Muscle of leg (tissue), 11 donors: Measurements from ENCODE around the gene KLF18. TPM values are rescaled to one million over a fixed set of nuclear protein-coding genes. Genes with fewer than 3 reads are reported as not detected.
"Not testable (repeated sequence)": the region's sequence is repeated elsewhere in the genome, so short reads cannot be mapped to it uniquely, and the experiment has no call there.

ENCODE experiments used
- DNase-seq: peaks from one replicate; pipeline ENCODE4 v3.0.0; 2013
- H3K27ac ChIP-seq: one replicate; pipeline ENCODE4 v1.5.1; 2013; ENCODE audit warnings: mild to moderate bottlenecking, low read length, control low read depth
- H3K27me3 ChIP-seq: one replicate; pipeline ENCODE4 v1.6.1; 2013; ENCODE audit warnings: low read length; ENCODE audit not compliant: control insufficient read depth, insufficient read depth
- H3K36me3 ChIP-seq: one replicate; pipeline ENCODE4 v1.6.1; 2013; ENCODE audit warnings: low read length; ENCODE audit not compliant: control insufficient read depth, insufficient read depth
- H3K4me1 ChIP-seq: one replicate; pipeline ENCODE4 v1.6.1; 2013; ENCODE audit warnings: low read length; ENCODE audit not compliant: control insufficient read depth, insufficient read depth
- H3K4me3 ChIP-seq: one replicate; pipeline ENCODE4 v1.5.1; 2013; ENCODE audit warnings: low read length, control low read depth
- H3K9me3 ChIP-seq: replicated peaks from 2 replicates; pipeline ENCODE4 v1.6.1; 2013; ENCODE audit warnings: low read depth, low read length; ENCODE audit not compliant: control insufficient read depth
- WGBS: methylation state at CpG from one replicate; pipeline ENCODE4 v1.1.5; 2013; ENCODE audit warnings: missing lambda C conversion rate; ENCODE audit not compliant: insufficient coverage; 5-methylcytosine and 5-hydroxymethylcytosine counted together
- polyA plus RNA-seq, 8 donors: library from polyadenylated mRNA; unstranded; fragments of 120-200 nt; gene quantifications; one replicate each; pipeline versions ENCODE4 v1.2.1 to v1.2.3, GENCODE V29; 2013; ENCODE audit warnings: inconsistent platforms in 1 of 8, low replicate concordance in 1 of 8; ENCODE audit not compliant: insufficient read length in 8 of 8, insufficient read depth in 1 of 8
- total RNA-seq: library from RNA; stranded (reverse); fragments of 120-200 nt; gene quantifications from one replicate; pipeline ENCODE4 v1.2.4, GENCODE V29; 2013

KLF18 gene
- total and polyA plus RNA-seq, 9 donors: not detected

- no CpG with 5 or more reads among the region's 6 CpGs for WGBS
- no peaks in the 10 kb centered on the region for H3K4me1 ChIP-seq
- no peak for DNase-seq
Observed at GRCh38 chr1:44151332-44151731, 9.9 kb upstream of the KLF18 start.

GRCh38 chr1:44147582-44147981 lies 6.2 kb upstream of the KLF18 start:
- Histone ChIP-seq H3K4me1 (no peaks in the 10 kb centered on the region), H3K27ac (no peak overlapping the region), H3K36me3 (no peaks in the 10 kb centered on the region), H3K4me3 (no peak overlapping the region), H3K27me3 (peaks cover 4% of the 10 kb centered on the region), H3K9me3 (peaks cover 10% of the 10 kb centered on the region)
- DNase-seq: no peak
- 67% methylated on average over 1 of the region's 3 CpGs for WGBS

More at GRCh38 chr1:44151332-44151731, 9.9 kb upstream of the KLF18 start:
- H3K27ac ChIP-seq: no peak overlapping the region
- H3K9me3 ChIP-seq: no peaks in the 10 kb centered on the region
- H3K4me3 ChIP-seq: no peak overlapping the region
- peaks cover 4% of the 10 kb centered on the region for H3K27me3 ChIP-seq
- no peaks in the 10 kb centered on the region for H3K36me3 ChIP-seq

GRCh38 chr1:44146536-44147361 lies 5.3 kb upstream of the KLF18 start:
- Histone ChIP-seq H3K36me3 (no peaks in the 10 kb centered on the region), H3K27ac (no peak overlapping the region), H3K4me1 (no peaks in the 10 kb centered on the region), H3K9me3 (peaks cover 10% of the 10 kb centered on the region), H3K27me3 (peaks cover 4% of the 10 kb centered on the region), H3K4me3 (no peak overlapping the region)
- 88% methylated on average over 24 of the region's 28 CpGs for WGBS
- no peak for DNase-seq

DNA sequence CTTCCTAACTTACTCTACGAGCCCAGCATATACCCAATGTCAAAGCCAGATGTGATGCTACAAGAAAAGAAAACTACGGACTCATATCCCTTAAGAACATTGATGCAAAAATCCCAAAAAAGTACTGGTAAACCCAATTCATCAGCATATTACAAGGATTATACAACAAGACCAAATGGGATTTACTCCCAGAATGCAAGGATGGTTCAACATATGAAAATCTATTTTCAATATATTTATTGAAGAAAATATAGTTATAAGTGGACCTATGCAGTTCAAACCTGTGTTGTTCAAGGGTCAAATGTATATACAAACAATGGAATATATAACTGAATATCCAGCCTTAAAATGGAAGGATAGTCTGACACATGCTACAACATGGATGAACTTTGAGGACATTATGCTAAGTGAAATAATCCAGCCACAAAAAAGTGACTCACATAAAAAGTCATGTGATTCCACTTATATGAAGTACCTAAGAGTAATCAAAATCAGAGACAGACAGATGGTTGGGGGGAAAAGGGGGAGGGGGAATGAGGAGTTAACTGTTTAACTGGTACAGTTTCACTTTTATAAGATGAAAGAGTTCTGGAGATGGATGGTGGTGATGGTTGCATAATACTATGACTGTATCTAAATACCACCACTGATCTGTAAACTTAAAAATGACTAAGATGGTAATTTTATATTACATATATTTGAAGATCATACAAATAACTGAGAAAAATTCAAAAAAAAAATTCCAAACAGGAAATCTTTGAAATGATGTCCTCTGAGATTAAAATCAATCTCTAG lies 3.7 kb upstream of the KLF18 start:
- no peak for DNase-seq
- no peaks in the 10 kb centered on the region for H3K36me3 ChIP-seq
- H3K9me3 ChIP-seq: peaks cover 10% of the 10 kb centered on the region
- no peaks in the 10 kb centered on the region for H3K4me1 ChIP-seq
- WGBS: no CpG with 5 or more reads among the region's 2 CpGs
- H3K4me3 ChIP-seq: no peak overlapping the region
- H3K27ac ChIP-seq: no peak overlapping the region
- H3K27me3 ChIP-seq: peaks cover 3% of the 10 kb centered on the region

GRCh38 chr1:44139565-44139964 lies 1.9 kb downstream of the KLF18 start:
- not testable (repeated sequence) for H3K27ac ChIP-seq, DNase-seq, H3K27me3 ChIP-seq, H3K4me3 ChIP-seq, H3K9me3 ChIP-seq, H3K36me3 ChIP-seq, H3K4me1 ChIP-seq
- 93% methylated on average over 3 of the region's 8 CpGs for WGBS

- peaks cover 3% of the 10 kb centered on the region for H3K27me3 ChIP-seq
- 100% methylated on average over 3 of the region's 3 CpGs for WGBS
- no peaks in the 10 kb centered on the region for H3K4me1 ChIP-seq
- no peak overlapping the region for H3K27ac ChIP-seq
- H3K9me3 ChIP-seq: no peaks in the 10 kb centered on the region
- H3K4me3 ChIP-seq: no peak overlapping the region
- no peaks in the 10 kb centered on the region for H3K36me3 ChIP-seq
- no peak for DNase-seq
Observed at GRCh38 chr1:44138239-44138638, 3.2 kb downstream of the KLF18 start.

DNA sequence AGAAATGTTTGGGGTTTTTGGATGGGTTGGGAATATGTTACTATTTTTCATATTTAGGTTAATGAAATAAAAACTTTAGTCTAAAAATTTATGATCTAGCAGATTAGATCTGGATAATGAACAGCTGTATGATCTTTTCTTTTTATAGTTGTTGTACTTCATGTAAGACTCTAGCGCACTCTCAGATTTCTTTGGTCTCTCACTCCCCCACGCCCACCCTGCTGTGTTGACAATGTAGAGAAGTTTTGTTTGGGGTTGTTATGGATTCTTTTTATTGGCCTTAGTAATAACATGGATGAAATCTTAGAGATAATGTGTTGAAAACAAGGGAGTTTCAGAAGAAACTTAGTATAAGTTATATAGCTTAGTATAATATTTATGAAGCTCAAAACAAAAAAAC lies 5.5 kb downstream of the KLF18 start:
- Histone ChIP-seq H3K9me3 (no peaks in the 10 kb centered on the region), H3K4me3 (no peak overlapping the region), H3K4me1 (no peaks in the 10 kb centered on the region), H3K27ac (no peak overlapping the region), H3K36me3 (no peaks in the 10 kb centered on the region), H3K27me3 (peaks cover 3% of the 10 kb centered on the region)
- no CpG with 5 or more reads among the region's 2 CpGs for WGBS
- DNase-seq: no peak

DNA sequence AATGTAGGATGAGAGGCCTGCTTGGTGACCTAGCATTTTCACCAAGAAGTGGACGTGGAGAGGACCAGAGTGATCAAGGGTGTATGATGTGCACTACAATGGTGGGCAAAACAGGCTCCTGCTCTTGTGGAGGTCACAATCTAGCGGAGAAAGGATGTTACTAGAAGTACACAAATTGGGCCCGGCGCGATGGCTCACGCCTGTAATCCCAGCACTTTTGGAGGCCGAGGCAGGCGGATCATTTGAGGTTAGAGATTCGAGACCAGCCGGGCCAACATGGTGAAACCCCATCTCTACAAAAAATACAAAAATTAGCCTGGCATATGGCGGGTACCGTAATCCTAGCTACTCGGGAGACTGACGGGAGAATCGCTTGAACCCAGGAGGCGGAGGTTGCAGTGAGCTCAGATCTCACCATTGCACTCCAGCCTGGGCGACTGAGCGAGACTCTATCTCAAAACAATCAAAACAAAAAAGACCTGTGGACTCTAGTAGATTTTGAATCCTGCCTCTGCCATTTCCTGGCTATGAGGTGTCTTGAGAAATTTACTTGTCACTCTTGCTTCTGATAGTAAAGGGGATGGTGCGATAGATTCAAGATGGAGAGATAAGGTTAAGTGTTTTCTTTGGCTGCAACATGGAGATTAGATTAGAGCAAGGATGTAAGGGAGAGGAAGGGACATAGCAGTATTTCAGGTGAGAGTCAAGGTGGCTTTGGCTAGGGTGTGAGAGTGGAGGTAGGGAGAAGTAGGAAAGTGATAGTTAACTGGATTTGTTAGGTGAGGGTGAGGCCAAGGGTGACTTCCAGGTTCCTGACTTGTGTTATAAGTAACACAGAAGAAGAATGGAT lies 7.1 kb downstream of the KLF18 start:
- WGBS: 91% methylated on average over 14 of the region's 19 CpGs
- Histone ChIP-seq H3K9me3 (no peaks in the 10 kb centered on the region), H3K4me3 (no peak overlapping the region), H3K27me3 (peaks cover 3% of the 10 kb centered on the region), H3K36me3 (no peaks in the 10 kb centered on the region), H3K4me1 (no peaks in the 10 kb centered on the region), H3K27ac (no peak overlapping the region)
- no peak for DNase-seq

- DNase-seq: no peak
- Histone ChIP-seq H3K9me3 (no peaks in the 10 kb centered on the region), H3K4me1 (no peaks in the 10 kb centered on the region), H3K27me3 (peaks cover 1% of the 10 kb centered on the region), H3K4me3 (no peak overlapping the region), H3K27ac (no peak overlapping the region), H3K36me3 (no peaks in the 10 kb centered on the region)
- 93% methylated on average over 3 of the region's 3 CpGs for WGBS
Observed at GRCh38 chr1:44131411-44131810, 10.0 kb downstream of the KLF18 start.
